ENCODE data around the gene BRCA1. TPM values are rescaled to one million over a fixed set of nuclear protein-coding genes. Genes with fewer than 3 reads are reported as not detected.

Gene BRCA1
- polyA plus RNA-seq, 3 donors = 0.87 to 2.6 (median 1.9) TPM

DNA sequence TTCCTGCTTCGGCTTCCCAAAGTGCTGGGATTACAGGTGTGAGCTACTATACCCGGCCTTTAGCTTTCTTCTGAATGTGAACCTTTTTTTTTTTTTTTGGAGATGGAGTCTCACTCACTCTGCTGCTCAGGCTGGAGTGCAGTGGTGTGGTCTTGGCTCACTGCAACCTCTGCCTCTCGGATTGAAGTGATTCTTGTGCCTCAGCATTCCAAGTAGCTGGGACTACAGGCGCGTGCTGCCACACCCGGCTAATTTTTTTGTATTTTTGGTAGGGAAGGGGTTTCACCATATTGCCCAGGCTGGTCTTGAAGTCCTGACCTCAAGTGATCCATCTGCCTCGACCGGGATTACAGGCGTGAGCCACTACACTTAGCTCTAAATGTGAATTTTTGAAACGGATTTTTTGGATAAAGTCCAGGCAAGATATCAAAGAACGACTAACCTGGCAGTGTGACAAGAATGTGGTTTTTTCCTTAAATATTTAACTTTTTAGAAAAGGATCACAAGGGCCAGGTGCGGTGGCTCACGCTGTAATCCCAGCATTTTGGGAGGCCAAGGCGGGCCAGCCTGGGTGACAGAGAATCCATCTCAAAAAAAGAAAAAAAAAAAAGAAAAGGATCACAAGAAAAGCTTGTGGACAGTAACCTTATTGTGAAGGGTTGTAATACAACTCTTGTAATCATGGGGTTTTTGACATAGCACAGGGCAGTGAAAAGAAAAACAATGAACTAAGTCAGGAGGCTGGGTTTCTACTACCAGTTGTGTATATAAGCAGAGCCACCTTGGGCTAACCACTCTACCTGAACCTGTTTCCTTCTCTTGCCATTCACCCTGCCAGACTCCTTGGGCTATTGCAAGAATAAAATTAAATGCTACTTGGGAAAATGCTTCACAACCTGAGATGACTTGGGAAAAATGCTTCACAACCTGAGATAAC lies 6.2 kb downstream of the BRCA1 start:
- Histone ChIP-seq H3K9me3 (replicated peaks in 1 of 2; ENCODE audit: control insufficient read depth in 1 of 2, insufficient read depth in 1 of 2, low read length in 2 of 2) (no peaks in the 10 kb centered on the region), H3K9ac (ENCODE audit: insufficient read depth, low read length, poor library complexity, severe bottlenecking) (no peak overlapping the region), H3K36me3 (replicated peaks in 1 of 2; ENCODE audit: control insufficient read depth in 1 of 2, insufficient read depth in 2 of 2, low read length in 2 of 2) (peaks cover 0 to 7% of the 10 kb centered on the region in 2 donors), H3K4me2 (replicated peaks; ENCODE audit: extremely low read depth, low read length, poor library complexity, severe bottlenecking) (no peak overlapping the region), H4K20me1 (ENCODE audit: insufficient read depth, low read length) (no peaks in the 10 kb centered on the region), H3K4me3 (replicated peaks in 1 of 3; ENCODE audit: low read depth in 2 of 3, low read length in 3 of 3) (no peak overlapping the region), H3K79me2 (ENCODE audit: insufficient read depth, low read length) (peaks cover 6% of the 10 kb centered on the region), H2AFZ (ENCODE audit: insufficient read depth, low read depth, low read length, poor library complexity, severe bottlenecking) (no peak overlapping the region), H3K27ac (ENCODE audit: low read depth in 1 of 2, low read length in 2 of 2) (no peak overlapping the region), H3K27me3 (ENCODE audit: control insufficient read depth in 2 of 2, insufficient read depth in 2 of 2, low read length in 2 of 2) (no peaks in the 10 kb centered on the region), H3K4me1 (ENCODE audit: control insufficient read depth in 1 of 2, insufficient read depth in 2 of 2, low read length in 2 of 2) (no peaks in the 10 kb centered on the region)
- Mint-ChIP-seq H3K27me3 (ENCODE audit: low read depth in 3 of 3) (no peaks in the 10 kb centered on the region), H3K4me1 (no peaks in the 10 kb centered on the region), H3K36me3 (peaks cover 10 to 41% of the 10 kb centered on the region in 2 donors), H3K4me3 (no peak overlapping the region), H3K27ac (no peak overlapping the region), H3K9me3 (no peaks in the 10 kb centered on the region)
- intact Hi-C loops (cut with micrococcal nuclease) = no loop called here
- TF ChIP-seq, protein P1, sequence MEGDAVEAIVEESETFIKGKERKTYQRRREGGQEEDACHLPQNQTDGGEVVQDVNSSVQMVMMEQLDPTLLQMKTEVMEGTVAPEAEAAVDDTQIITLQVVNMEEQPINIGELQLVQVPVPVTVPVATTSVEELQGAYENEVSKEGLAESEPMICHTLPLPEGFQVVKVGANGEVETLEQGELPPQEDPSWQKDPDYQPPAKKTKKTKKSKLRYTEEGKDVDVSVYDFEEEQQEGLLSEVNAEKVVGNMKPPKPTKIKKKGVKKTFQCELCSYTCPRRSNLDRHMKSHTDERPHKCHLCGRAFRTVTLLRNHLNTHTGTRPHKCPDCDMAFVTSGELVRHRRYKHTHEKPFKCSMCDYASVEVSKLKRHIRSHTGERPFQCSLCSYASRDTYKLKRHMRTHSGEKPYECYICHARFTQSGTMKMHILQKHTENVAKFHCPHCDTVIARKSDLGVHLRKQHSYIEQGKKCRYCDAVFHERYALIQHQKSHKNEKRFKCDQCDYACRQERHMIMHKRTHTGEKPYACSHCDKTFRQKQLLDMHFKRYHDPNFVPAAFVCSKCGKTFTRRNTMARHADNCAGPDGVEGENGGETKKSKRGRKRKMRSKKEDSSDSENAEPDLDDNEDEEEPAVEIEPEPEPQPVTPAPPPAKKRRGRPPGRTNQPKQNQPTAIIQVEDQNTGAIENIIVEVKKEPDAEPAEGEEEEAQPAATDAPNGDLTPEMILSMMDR (IDR thresholded peaks at IDR 0.05) = no peak
- no peak for DNase-seq
- WGBS (ENCODE audit: insufficient coverage) = 90% methylated on average over 7 of the region's 14 CpGs

DNA sequence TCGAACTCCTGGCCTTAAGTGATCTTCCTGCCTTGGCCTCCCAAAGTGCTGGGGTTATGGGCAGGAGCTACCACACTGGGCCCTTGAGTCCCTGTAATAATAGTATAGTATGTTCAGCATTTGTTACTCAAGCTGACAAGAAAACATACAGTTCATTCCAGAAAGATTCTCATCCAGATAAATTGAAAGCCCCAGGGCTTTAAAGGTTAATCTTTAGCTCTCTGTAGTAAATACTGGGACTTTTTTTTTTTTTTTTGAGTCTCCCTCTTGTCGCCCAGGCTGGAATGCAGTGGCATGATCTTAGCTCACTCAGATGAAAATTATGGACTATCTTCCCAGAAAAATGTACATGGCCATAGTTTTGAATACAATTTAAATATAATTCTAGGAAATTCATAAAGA lies 11.0 kb downstream of the BRCA1 start:
- H3K4me3 Mint-ChIP-seq = no peak overlapping the region
- no peaks in the 10 kb centered on the region for H3K9me3 ChIP-seq (replicated peaks in 1 of 2; ENCODE audit: control insufficient read depth in 1 of 2, insufficient read depth in 1 of 2, low read length in 2 of 2)
- peaks cover 0 to 7% of the 10 kb centered on the region in 2 donors for H3K36me3 ChIP-seq (replicated peaks in 1 of 2; ENCODE audit: control insufficient read depth in 1 of 2, insufficient read depth in 2 of 2, low read length in 2 of 2)
- H3K4me3 ChIP-seq (replicated peaks in 1 of 3; ENCODE audit: low read depth in 2 of 3, low read length in 3 of 3) = no peak overlapping the region
- no peaks in the 10 kb centered on the region for H3K27me3 Mint-ChIP-seq (ENCODE audit: low read depth in 3 of 3)
- H3K9ac ChIP-seq (ENCODE audit: insufficient read depth, low read length, poor library complexity, severe bottlenecking) = no peak overlapping the region
- no peaks in the 10 kb centered on the region for H3K4me1 ChIP-seq (ENCODE audit: control insufficient read depth in 1 of 2, insufficient read depth in 2 of 2, low read length in 2 of 2)
- TF ChIP-seq, protein P1 (IDR thresholded peaks at IDR 0.05) = no peak
- WGBS (ENCODE audit: insufficient coverage) = 86% methylated on average over 1 of the region's 2 CpGs
- intact Hi-C loops (cut with micrococcal nuclease) = no loop called here
- no peaks in the 10 kb centered on the region for H3K9me3 Mint-ChIP-seq
- H2AFZ ChIP-seq (ENCODE audit: insufficient read depth, low read depth, low read length, poor library complexity, severe bottlenecking) = no peak overlapping the region
- no peak overlapping the region for H3K4me2 ChIP-seq (replicated peaks; ENCODE audit: extremely low read depth, low read length, poor library complexity, severe bottlenecking)
- H4K20me1 ChIP-seq (ENCODE audit: insufficient read depth, low read length) = no peaks in the 10 kb centered on the region
- no peak overlapping the region for H3K27ac ChIP-seq (ENCODE audit: low read depth in 1 of 2, low read length in 2 of 2)
- no peak for DNase-seq
- peaks cover 17 to 62% of the 10 kb centered on the region in 2 donors for H3K36me3 Mint-ChIP-seq
- no peaks in the 10 kb centered on the region for H3K79me2 ChIP-seq (ENCODE audit: insufficient read depth, low read length)
- H3K4me1 Mint-ChIP-seq = no peaks in the 10 kb centered on the region
- H3K27me3 ChIP-seq (ENCODE audit: control insufficient read depth in 2 of 2, insufficient read depth in 2 of 2, low read length in 2 of 2) = no peaks in the 10 kb centered on the region
- no peak overlapping the region for H3K27ac Mint-ChIP-seq
